Uterus (tissue), 2 donors: ENCODE results near the gene NTF4.
"Not testable (repeated sequence)": the region's sequence is repeated elsewhere in the genome, so short reads cannot be mapped to it uniquely, and the experiment has no call there.

ENCODE experiments used
- CTCF ChIP-seq, 4 experiments: fragments of 200-600 bp in 2 of 4; fragments of 450-650 bp in 2 of 4; sonication (generic) in 2 of 4; IDR thresholded peaks; one replicate each; pipeline ENCODE4 v1.5.1; 2016 to 2019; ENCODE audit warnings: antibody characterized with exemption in 4 of 4, mild to moderate bottlenecking in 2 of 4, moderate library complexity in 1 of 4
- POLR2A ChIP-seq, 2 donors: fragments of 450-650 bp; IDR thresholded peaks; one replicate each; pipeline ENCODE4 v1.6.1; 2016; ENCODE audit warnings: antibody characterized with exemption in 2 of 2, mild to moderate bottlenecking in 1 of 2, moderate library complexity in 1 of 2

DNA sequence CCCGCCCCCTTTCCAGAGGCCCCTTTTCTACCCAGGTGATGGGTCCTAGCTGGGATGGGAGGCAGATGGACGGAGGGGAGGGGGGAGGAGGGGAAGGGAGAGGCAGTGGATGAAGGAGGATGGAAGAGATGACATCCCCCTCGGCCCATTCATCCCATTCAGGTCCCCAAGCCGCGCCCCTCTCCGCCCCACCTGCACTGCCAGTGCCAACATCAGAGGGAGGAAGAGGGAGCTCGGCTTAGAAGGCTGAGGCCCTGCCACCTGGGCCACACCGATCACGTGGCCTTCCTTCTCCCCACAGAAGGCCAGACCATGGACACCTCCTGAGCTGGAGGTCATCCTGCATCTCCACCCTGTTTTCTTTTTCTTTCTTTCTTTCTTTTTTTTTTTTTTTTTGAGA is 35.9 kb downstream of the NTF4 start:
- TF ChIP-seq CTCF, POLR2A (IDR thresholded peaks at IDR 0.05): not testable (repeated sequence)
